Kidney tubule cell (primary cell): ENCODE results near the gene COG4.
"Not testable (repeated sequence)": the region's sequence is repeated elsewhere in the genome, so short reads cannot be mapped to it uniquely, and the experiment has no call there.

Experiments used
- DNase-seq: peaks from one replicate; pipeline ENCODE4 v3.0.0-alpha.2; 2018; ENCODE audit warnings: low spot score

Gene COG4

DNA sequence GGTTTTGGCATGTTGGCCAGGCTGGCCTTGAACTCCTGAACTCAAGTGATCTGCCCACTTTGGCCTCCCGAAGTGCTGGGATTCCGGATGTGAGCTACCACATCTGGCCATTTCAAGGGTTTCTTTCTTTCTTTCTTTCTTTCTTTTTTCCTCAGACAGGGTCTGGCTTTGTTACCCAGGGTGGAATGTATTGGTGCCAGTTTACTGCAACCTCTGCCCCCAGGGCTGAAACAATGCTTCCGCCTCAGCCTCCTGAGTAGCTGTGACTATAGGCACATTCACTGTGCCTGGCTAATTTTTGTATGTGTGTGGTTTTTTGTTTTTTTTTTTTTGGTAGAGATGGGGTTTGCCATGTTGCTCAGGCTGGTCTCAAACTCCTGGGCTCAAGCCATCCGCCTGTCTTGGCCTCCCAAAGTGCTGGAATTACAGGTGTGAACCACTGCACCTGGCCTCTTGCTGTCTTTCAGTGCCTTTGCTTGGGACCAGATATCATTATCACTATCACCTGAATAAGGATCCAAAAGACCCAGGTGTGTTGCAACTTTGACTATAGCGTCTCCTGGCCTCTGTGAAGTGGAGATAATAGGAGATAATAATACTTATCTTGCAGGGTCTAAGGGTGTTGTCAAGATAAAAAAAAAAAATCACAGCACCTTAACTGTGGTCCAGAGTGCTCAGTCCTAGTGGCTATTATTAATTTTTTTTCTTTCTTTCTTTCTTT is 65.7 kb downstream of the COG4 start:
- no peak for DNase-seq

DNA sequence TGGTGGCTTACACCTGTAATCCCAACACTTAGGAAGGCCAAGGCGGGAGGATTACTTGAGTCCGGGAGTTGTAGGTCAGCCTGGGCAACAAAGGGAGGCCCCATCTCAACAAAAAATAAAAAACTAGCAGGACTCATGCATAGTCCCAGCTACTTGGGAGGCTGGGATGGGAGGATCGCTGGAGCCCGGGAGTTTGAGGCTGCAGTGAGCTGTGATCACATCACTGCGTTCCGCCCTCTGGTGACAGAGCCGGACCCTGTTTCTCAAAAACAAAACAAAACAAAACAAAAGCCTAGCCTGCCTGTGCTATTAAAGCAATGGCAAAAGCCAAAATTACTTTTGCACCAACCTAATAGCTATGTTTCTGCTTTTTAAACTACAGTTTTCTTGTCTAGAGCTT is 67.4 kb downstream of the COG4 start:
- no peak for DNase-seq

DNA sequence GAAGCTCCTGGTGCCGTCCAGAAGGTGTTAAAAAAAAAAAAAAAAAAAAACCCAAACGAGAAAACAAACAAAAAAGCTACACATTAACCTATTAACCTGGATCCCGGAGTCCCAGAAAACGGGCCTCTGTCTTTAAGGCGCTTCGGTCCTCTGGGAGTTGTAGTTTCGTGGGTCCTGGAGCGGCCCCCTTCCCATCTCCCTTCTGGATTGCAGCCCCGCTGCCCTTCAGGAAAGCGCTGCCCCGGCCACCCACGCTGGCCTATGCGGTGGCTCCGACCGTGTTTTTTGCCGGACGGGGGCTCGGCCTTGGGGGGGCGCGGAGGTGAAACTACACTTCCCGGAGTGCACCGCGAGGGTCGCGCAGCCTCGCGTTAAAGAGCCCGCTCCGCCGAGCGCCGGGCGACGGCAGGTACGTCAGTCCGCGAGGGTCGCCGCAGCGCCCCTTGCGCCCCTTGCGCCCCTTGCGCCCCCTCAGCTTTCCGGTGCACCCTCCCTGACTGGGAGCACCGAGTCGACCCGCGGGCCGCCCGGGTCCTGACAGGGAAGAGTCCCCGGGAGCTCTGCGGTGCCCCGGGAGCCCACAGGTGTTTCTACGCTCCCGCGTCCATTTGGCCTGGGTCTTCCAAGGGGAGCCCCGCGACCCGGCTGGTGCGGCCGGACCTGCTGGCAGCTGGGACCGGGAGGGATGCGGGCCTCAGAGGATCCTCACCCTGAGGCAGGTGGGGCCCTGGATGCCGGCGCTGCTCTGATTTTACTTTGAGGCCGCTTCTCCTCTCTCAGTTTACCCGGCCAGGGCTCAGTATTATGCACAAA is 68.9 kb downstream of the COG4 start, which contains the start of gene FCSK:
Gene FCSK, plus strand, starts transcription at position 374 of the 813 bp plus-strand sequence. CDS start 8,596 bp downstream, outside the sequence.
- DNase-seq, result peak; percentile 80

DNA sequence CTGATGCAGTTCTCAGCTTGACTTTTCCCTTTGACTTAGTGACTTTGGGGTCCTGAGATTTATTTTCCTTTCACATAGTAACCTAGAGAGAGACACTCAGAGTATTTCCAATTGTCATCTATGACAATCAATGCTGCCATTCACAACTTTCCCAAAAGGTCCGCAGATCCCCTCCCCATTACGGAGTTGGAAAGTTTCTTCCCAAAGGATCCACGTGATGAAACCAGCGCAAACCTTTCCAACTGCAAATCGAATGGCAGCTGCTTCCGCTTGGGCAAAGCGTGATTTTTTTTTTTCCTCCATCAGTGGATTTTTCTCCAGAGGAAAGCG is 69.5 kb downstream of the COG4 start:
- no peak for DNase-seq

DNA sequence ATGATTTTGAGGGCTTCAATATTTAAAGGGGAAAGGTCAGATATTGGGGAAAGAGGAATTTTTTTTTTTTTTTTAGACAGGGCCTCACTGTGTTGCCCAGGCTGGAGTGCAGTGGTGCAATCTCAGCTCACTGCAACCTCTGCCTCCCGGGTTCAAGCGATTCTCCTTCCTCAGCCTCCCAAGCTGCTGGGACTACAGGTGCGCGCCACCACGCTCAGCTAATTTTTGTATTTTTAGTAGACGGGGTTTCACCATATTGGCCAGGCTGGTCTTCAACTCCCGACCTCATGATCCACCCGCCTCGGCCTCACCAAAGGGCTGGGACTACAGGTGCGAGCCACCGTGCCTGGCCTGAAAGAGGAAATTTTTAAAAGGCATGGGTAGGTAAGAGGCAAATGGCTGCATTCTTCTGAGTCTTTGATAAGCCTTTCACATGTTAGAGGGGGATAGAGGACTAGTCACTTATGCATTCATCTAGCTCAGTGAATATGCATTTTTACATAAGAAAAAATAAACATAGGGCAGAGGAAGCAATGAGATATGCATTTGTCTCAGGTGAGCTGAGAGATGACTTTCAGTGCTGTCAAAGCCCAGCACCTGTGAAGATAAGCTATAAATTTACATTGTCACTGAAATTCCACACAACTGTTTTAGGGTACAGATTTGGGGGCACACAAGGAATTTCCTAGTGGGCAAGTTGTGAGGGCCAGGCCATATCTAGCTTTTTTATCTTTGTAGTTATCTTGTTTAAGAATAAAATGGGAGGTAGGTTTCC is 70.0 kb downstream of the COG4 start:
- no peak for DNase-seq

DNA sequence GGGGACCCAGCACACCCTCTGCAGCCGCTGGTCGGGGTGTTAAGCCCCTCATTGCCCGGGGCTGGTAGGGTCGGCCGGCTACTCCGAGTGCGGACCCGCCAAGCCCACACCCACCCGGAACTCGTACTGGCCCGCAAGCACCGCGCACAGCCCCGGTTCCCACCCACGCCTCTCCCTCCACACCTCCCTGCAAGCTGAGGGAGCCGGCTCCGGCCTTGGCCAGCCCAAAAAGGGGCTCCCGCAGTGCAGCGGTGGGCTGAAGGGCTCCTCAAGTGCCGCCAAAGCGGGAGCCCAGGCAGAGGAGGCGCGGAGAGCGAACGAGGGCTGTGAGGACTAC is 72.4 kb downstream of the COG4 start:
- DNase-seq, result not testable (repeated sequence)

DNA sequence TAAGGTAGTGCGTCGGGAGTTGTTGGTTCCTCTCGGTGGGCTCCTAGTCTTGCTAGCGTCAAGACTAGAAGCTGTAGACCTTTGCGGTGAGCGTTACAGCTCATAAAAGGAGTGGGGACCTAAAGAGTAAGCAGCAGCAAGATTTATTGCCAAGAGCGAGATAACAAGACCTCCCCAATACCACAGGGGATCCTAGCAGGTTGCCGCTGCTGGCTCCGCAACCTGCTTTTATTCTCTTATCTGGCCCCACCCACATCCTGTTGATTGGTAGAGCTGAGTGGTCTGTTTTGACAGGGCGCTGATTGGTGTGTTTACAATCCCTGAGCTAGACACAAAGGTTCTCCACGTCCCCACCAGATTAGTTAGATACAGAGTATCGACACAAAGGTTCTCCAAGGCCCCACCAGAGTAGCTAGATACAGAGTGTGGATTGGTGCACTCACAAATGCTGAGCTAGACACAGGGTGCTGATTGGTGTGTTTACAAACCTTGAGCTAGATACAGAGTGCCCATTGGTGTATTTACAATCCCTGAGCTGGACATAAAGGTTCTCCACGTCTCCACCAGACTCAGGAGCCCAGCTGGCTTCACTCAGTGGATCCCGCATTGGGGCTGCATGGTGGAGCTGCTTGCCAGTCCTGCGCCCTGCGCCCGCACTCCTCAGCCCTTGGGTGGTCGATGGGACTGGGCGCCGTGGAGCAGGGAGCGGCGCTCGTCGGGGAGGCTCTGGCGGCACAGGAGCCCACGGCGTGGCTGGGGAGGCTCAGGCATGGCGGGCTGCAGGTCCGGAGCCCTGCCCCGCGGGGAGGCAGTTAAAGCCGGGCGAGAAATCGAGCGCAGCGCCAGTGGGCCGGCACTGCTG is 73.0 kb downstream of the COG4 start:
- not testable (repeated sequence) for DNase-seq

DNA sequence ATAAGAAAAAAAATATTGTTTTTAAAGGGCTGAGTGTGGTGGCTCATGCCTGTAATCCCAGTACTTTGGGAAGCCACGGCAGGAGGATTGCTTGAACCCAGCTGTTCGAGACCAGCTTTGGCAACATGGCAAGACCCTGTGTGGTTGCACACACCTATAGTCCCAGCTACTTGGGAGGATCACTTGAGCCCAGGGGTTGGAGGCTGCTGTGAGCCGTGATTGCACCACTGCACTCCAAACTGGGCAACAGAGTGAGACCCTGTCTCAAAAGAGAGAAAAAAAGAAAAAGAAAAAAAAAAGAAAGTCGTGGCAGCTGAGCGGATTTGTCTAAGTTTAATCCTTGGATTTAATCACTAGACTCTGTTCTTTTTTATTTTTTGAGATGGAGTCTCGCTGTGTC is 75.3 kb downstream of the COG4 start:
- no peak for DNase-seq

DNA sequence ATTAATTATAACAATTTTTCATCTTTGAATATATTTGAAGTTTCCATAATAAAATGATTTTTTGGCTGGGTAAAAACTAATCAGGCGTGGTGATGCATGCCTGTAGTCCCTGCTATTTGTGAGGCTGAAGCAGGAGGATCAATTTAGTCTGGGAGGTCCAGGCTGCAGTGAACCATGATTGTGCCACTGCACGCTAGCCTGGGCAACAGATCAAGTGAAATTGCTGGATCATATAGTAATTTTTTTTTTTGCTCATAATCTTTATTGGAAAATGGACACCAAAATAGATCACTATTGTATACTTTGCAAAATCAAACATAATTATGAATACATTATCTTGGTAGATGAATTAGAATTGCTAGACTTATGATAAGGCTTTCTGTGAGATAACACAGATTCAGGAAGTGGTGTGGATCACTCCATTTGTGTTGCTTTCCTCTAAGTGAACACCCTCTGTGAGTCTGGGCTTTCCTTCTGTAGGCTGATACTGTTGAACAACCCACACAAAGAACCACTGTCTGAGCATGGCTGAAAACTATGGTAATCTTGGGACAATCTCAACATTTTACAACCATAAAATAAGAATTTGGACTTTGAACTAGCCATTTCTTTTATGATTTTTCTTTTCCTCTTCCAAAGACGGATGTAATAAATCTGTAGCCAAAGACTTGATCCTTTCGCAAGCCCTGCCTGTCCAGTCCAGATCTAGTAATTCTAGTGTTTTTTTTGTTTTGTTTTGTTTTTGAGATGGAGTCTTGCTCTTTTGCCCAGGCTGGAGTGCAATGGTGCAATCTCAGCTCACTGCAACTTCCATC is 78.9 kb downstream of the COG4 start:
- no peak for DNase-seq

DNA sequence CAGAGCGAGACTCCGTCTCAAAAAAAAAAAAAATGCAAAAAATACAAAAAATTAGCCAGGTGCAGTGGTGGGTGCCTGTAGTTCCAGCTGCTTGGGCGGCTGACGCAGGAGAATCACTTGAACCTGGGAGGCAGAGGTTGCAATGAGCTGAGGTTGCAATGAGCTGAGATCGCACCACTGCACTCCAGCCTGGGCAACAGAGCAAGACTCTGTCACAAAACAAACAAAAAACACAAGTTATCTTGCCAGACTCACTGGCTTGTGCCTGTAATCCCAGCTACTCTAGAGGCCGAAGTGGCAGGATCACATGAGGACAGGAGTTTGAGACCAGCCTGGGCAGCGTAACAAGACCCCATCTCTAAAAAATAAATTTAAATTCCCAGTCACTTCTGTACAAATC is 81.0 kb downstream of the COG4 start:
- no peak for DNase-seq

DNA sequence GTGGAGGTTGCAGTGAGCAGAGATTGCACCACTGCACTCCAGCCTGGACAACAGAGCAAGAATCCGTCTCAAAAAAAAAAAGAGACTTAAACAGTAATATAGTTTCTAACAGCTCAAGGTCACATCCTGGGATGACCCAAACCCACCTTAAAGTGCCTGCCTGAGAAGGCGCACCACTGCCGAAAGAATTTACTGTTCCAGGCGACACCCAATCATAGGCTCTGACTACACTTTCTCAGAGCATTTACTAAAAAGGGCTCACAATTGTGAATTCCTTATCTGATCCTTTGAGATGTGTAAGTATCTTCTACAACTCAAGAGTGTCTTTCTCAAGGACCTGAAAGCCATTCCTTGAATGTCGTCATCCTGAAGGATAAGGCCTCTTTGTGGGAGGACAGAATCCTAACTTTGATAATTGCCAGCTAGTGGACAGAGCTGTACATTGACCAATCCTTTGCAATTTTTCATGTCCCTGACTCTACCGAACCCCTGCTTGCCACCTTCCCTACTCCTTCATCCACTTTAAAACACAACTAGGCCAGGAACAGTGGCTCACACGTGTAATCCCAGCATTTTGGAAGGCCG is 81.9 kb downstream of the COG4 start:
- no peak for DNase-seq

DNA sequence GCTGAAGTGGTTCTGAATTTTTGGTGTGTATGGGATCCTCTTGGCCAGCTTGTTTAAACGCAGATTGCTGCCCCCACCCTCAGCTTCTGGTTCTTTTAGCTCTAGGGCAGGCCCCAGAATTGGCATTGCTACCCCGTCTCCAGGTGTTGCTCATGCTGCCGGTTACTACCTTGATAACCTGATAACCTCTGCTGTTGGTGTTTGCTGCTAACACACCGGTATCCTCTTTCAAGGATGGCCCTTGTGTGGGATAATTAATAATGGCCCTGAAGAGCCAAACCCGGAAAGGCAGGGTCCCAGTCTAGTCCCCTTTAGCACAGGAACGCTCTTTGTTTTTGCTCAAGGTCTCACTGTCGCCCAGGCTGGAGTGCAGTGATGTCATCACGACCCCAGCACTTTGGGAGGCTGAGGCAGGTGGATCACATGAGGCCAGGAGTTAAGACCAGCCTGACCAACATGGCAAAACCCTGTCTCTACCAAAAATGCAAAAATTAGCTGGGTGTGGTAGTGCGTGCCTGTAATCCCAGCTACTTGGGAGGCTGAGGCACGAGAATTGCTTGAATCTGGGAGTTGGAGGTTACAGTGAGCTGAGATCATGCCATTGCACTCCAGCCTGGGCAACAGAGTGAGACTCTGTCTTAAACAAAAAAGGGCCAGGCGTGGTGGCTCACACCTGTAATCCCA is 83.2 kb downstream of the COG4 start:
- DNase-seq, result no peak

DNA sequence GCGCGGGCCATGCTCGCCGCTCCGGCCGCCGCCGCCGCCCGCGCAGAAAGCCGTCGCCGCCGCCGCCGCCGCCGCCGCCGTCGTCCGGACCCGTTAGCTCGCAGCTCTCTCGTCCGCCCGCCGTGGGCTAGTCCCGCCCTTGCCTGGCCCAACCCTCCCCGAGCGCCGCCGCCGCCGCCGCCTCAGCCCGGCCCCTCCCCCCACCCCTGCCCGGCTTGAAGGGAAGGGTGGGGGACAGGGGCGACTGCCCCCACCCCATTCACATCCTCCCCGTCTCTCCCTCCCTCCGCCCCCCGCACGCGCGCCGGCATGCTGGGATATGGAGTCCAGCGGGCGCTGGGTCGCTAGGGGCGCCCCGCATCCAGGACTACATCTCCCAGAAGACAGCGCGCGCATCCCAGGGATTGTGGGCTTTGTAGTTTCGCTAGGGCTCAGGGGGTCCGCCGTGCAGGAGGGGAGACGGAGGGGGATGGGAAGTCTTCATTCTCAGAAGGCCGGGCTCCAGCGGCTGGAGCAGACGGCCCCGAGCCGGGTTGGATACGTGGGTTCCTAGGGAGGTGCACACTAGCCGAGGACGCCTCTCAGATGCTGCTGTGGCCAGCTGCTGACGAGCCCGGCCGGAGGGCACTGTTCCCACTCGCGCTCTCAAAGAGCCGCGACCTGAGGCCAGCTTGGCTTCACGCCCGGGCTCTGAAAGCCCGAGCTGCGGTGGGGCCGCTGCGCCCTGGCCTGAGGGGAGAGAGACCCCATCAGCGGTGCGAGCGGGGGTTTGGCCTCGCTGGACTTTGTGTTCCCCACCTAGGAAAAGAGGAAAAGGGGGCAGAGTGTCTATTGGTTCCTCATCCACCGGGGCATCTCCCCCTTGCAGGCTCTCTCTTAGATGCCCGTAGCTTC is 84.1 kb downstream of the COG4 start, which contains the start of gene ST3GAL2:
Gene ST3GAL2, minus strand, starts transcription at position 132 of the 894 bp plus-strand sequence. CDS start 40,570 bp downstream, outside the sequence.
- DNase-seq, result peak; percentile 93

DNA sequence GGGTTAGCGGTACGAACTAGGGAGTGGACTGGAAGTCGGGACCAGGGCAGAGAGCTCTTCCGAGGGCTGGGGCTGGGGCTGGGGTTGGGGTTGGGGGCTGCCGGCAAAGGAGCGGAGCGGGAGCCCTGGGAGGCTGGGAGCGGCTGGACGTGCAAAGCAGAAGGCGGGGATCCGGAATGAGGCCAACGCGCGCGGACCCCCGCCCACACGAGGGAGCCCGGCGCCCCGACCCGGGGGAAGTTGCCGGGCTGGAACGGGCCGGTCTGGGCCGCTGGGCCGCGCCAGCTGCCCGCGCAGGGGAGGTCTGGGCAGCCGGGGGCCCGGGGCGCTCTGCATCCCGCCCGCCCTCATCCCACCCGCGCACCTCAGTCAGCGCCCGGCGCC is 84.8 kb downstream of the COG4 start:
- DNase-seq, result no peak

DNA sequence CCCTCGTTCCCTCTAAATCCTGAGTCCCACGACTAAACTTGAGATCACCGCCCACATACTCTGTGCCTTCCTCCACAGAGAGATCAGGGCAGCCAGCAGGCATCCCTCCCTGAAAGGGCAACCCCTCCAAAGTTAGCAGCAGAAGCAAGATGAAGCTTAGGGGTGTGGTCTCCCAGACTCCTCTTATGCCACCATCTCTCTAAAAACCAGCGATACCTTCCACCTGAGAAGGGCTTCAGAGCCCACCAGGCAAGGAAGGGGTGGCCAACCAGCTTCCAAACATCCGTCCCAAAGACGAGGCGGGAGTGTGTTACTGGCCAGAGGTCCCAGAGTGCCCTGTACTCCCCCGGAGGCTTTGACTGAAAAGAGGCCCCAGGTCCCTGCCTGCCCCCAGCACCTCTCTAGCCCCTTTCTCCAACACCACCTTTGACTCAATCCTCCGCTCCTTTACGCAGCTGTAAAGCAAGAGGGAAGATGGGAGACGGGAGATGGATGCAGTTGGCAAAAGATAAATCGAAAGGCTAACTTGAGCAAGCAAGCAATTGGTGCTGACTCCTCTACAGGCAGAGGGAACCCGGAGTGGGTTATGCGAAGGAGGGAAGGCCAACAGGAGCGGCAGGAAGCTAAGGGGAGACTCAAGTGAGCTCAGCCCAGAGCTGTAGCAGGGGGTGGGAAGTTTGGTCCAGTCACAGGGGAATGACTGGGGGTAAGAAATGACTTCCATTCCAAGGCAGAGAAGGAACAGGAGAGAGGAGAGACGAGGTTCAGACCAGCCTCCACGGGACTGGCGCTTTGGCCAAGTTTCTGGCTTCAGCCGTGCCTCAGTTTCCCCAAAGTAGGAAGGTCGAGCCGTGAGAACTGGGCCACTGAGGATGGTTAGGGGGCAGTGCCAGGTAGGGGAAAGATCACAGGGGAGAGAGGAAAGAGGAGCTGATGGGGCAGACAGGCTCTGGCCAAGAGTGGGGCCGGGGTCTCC is 85.5 kb downstream of the COG4 start:
- peak; percentile 52 for DNase-seq

DNA sequence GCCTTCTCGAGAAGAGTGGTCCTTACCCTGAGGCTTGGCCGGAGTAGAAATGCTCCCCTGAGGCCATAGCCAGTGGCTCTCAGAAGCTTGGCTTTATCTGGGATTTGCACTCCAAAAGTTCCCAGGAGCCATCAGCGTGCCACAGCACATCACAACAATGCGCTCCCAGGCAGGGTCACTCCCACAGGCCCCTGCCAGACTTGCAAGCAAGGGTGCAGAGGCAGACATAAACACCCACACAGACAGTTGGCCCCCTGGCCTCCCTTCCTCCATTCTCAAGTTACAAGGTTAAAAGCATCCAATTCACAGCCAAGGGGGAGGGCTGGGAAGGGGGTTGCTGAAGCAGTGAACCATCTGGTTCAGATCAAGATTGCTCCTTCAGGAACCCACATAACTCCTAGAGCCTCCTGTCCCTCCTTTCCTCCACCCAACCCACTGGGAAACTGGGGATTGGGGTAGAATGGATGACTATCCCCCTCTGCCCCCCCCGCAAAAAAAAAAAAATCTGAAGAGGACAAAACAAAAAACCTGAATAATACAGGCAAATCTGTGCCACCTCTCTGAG is 86.3 kb downstream of the COG4 start:
- DNase-seq, result no peak
